BLaER1 treated with 17β-estradiol and CSF1 and Interleukin-3, amounts not matched to agents 10 nM and 100 nM (cell line): Measurements from ENCODE around the gene FGR.
"Not testable (repeated sequence)": the region's sequence is repeated elsewhere in the genome, so short reads cannot be mapped to it uniquely, and the experiment has no call there.

Experiments
- H3K27ac ChIP-seq, 11 experiments: shearing (Covaris generic); formaldehyde crosslinking; 2 replicates each; pipeline ENCODE4 v1.8.1; 2022
- H3K27me3 ChIP-seq, 11 experiments: shearing (Covaris generic); formaldehyde crosslinking; 2 replicates each; pipeline ENCODE4 v1.8.1; 2022
- H3K36me3 ChIP-seq, 11 experiments: shearing (Covaris generic); formaldehyde crosslinking; 2 replicates each; pipeline ENCODE4 v1.8.1; 2022
- H3K4me1 ChIP-seq, 10 experiments: shearing (Covaris generic); formaldehyde crosslinking; 2 replicates each; pipeline ENCODE4 v1.8.1; 2022
- H3K4me2 ChIP-seq, 11 experiments: shearing (Covaris generic); formaldehyde crosslinking; 2 replicates each; pipeline ENCODE4 v1.8.1; 2022
- H3K4me3 ChIP-seq, 10 experiments: shearing (Covaris generic); formaldehyde crosslinking; 2 replicates each; pipeline ENCODE4 v1.8.1; 2022
- H3K9ac ChIP-seq, 11 experiments: shearing (Covaris generic); formaldehyde crosslinking; 2 replicates each; pipeline ENCODE4 v1.8.1; 2022
- H3K9me3 ChIP-seq, 11 experiments: shearing (Covaris generic); formaldehyde crosslinking; replicated peaks in 1 of 11; 2 replicates each; pipeline ENCODE4 v1.8.1; 2022
- H4K20me1 ChIP-seq, 11 experiments: shearing (Covaris generic); formaldehyde crosslinking; 2 replicates each; pipeline ENCODE4 v1.8.1; 2022
- Cebpa-rat ChIP-seq, 11 experiments: shearing (Covaris generic); IDR thresholded peaks; 2 replicates each; pipeline ENCODE4 v1.8.1; 2022

Gene FGR

DNA sequence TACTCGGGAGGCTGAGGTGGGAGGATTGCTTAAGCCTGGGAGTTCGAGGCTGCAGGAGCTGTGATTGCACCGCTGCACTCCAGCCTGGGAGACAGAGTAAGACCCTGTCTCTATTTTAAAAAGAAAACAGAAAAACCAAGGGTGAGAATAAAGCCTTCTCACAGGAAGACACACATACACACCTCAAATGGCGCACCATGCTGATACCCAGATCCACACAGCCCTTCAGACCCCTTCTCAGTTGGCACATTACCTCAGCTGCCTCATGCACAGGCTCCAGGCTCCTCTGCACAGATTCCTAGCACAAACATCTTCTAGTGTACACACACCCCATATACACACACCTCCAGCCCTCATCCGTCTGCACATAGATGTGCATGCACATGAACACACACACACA, 7.9 kb downstream of the FGR start:
- Histone ChIP-seq H3K36me3 (peaks cover 0 to 25% (median 0%) of the 10 kb centered on the region in 11 experiments; a peak in 7 of 22 replicates), H3K4me3 (no peak overlapping the region; a peak in 1 of 20 replicates), H3K4me2 (peak overlapping the region; percentile 66 to 99 (median 84)), H3K9me3 (no peaks in the 10 kb centered on the region), H3K4me1 (peaks cover 91 to 99% (median 95%) of the 10 kb centered on the region in 10 experiments), H3K27ac (peak overlapping the region in 10 of 11 experiments; percentile 40 to 86 (median 68); a peak in 13 of 22 replicates), H4K20me1 (peaks cover 0 to 11% (median 0%) of the 10 kb centered on the region in 11 experiments; a peak in 6 of 22 replicates), H3K9ac (peak overlapping the region in 6 of 11 experiments; percentile 13 to 70 (median 58); a peak in 10 of 22 replicates), H3K27me3 (no peaks in the 10 kb centered on the region)
- no peak for TF ChIP-seq Cebpa-rat (IDR thresholded peaks at IDR 0.05)

DNA sequence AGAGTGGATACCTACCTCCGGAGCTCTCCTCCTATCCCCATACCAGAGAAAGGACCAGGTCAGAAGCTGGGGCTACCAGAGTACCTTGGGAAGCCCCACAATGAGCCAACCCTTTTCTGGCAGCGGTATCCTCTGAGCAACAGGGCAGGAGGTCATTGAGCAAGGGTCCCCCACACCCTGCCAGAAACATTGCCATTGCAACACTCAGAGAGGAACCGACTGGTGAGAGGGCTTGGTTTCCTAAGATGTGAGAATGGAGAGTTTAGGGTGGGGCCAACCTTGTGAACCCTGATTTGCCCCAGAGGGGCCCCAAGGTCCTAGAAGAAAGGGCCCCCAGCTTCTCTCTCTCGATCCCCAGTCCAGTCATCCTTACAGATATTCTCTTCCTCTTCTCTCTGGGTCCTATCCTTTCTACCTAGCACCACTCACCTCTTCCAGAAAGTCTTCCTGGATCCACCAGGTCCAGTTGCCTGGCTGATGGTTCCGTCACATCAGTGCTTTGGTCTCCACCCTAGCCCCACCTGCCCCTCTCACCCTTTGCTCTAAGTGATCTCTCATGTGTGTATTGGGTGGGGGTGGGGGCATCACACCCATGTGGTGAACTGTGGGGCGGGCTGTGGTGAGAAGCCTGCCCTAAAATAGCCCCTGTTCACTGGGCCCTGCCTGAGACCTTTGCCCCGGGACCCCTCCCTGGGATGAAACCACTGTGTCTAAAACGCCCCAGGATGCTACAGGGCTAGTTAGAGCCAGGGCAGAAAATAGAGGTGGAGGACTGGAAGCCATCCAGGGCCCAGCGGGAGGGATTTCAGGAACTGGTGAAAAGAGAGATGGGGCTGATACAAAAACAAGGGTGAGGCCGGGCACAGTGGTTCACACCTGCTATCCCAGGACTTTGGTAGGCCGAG, 8.7 kb downstream of the FGR start:
- Histone ChIP-seq H3K4me2 (peak overlapping the region; percentile 66 to 99 (median 84)), H3K4me3 (peak overlapping the region in 3 of 10 experiments; percentile 22 to 64 (median 49); a peak in 6 of 20 replicates), H3K9ac (peak overlapping the region; percentile 5 to 70 (median 53); a peak in 16 of 22 replicates), H3K36me3 (peaks cover 0 to 31% (median 0%) of the 10 kb centered on the region in 11 experiments; a peak in 7 of 22 replicates), H3K27ac (peak overlapping the region in 10 of 11 experiments; percentile 40 to 86 (median 68); a peak in 19 of 22 replicates), H3K4me1 (peaks cover 83 to 99% (median 91%) of the 10 kb centered on the region in 10 experiments), H3K27me3 (no peaks in the 10 kb centered on the region), H4K20me1 (peaks cover 0 to 6% (median 0%) of the 10 kb centered on the region in 11 experiments; a peak in 1 of 22 replicates), H3K9me3 (no peaks in the 10 kb centered on the region)
- peak in 10 of 11 experiments; percentile 55 to 97 (median 80); a peak in 17 of 22 replicates for TF ChIP-seq Cebpa-rat (IDR thresholded peaks at IDR 0.05)

DNA sequence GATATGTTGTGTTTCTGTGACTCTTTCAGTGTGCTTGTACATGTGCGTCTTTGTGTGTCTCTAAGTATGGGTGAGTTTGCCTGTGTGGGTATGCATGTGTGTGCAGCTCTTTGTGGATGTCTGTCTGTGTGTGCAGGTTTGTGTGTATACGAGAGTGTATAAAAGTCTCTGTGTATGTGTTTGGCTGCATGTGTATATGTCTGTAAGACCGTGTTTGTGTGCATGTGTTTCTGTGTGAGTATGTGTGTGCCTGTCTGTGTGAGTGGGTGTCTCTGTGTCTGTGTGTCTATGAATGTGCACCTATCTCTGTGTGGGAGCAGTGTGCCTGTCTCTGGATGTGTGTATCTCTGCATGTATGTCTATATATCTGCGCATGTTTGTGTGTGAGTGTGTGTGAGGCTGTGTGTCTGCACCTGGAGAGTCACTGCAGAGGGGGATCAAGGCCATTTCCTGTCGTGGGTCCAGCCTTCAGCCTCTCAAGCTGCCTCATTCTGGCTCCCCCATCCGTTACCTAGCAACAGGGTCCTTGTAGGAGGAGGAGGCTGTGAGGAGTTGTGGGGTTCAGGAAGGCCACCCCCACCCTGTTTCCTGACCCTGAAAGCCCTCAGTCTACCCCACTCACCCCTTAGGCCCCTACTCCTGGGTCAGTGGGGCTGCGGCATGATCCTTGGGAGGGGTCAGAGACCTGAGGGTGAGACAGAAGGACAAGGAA, 10.4 kb downstream of the FGR start:
- Histone ChIP-seq H3K4me1 (peaks cover 66 to 99% (median 80%) of the 10 kb centered on the region in 10 experiments), H3K4me2 (peak overlapping the region; percentile 66 to 99 (median 84)), H3K27me3 (no peaks in the 10 kb centered on the region)

DNA sequence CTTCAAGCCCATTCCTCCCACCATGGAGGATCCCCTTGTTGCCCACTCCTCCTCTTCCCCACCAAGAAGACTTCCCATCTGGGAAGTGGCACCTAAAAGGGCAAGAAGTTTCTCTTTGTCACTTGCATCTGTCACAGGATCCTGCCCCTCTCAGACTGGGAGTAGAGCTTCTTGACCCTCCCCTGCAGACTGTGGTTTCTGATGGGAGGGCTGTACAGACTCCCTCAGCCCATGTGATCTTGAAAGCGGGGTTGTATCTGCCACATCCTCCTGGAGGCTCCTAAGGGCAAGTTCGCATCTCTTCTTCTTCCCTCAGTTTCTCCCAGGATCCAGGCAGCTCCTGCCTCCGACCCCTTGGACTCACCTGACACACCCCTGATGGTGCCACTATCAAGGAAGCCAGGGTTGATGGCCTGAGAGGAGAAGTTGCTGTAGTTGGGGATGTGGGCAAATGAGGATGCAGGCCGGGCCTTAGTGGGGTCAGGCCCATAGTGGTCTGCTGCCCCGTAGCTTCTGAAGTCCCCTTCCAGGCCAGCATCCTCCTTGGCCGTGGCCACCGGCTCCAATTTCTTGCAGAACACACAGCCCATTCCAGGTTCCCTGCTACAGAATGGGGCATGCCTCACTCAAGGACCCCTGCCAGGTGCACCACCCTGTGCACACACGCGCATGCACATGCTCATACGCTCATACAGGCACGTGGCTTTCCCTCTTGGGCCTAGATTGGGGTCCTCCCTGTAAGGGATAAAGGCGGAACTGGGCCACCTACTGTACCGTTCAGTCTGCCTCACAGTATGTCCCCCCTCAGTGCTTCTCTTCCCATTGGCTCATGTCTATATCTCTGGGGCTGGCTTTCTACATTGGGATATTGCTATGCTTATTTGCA, 11.4 kb downstream of the FGR start:
- Histone ChIP-seq H3K9me3 (no peaks in the 10 kb centered on the region), H3K4me1 (peaks cover 60 to 99% (median 77%) of the 10 kb centered on the region in 10 experiments), H3K36me3 (peaks cover 0 to 51% (median 0%) of the 10 kb centered on the region in 11 experiments; a peak in 7 of 22 replicates), H3K9ac (no peak overlapping the region; a peak in 2 of 22 replicates), H4K20me1 (peaks cover 0 to 7% (median 0%) of the 10 kb centered on the region in 11 experiments; a peak in 1 of 22 replicates), H3K27ac (peak overlapping the region in 3 of 11 experiments; percentile 23 to 36 (median 35); a peak in 5 of 22 replicates), H3K4me2 (peak overlapping the region in 10 of 11 experiments; percentile 7 to 99 (median 84); a peak in 16 of 22 replicates), H3K27me3 (no peaks in the 10 kb centered on the region), H3K4me3 (0 out of 20 replicates have a peak overlapping the region, but pooled peaks of 1 of the 10 experiments have one; percentile 24)
- TF ChIP-seq Cebpa-rat (IDR thresholded peaks at IDR 0.05): no peak

More for the DNA sequence above, 10.4 kb downstream of the FGR start:
- Histone ChIP-seq H4K20me1 (peaks cover 0 to 6% (median 0%) of the 10 kb centered on the region in 11 experiments; a peak in 1 of 22 replicates), H3K4me3 (peak overlapping the region in 3 of 10 experiments; percentile 10 to 64 (median 49); a peak in 5 of 20 replicates), H3K9ac (peak overlapping the region; percentile 10 to 70 (median 54); a peak in 17 of 22 replicates), H3K36me3 (peaks cover 0 to 46% (median 0%) of the 10 kb centered on the region in 11 experiments; a peak in 7 of 22 replicates), H3K27ac (peak overlapping the region; percentile 32 to 86 (median 66); a peak in 20 of 22 replicates), H3K9me3 (no peaks in the 10 kb centered on the region)
- no peak for TF ChIP-seq Cebpa-rat (IDR thresholded peaks at IDR 0.05)

DNA sequence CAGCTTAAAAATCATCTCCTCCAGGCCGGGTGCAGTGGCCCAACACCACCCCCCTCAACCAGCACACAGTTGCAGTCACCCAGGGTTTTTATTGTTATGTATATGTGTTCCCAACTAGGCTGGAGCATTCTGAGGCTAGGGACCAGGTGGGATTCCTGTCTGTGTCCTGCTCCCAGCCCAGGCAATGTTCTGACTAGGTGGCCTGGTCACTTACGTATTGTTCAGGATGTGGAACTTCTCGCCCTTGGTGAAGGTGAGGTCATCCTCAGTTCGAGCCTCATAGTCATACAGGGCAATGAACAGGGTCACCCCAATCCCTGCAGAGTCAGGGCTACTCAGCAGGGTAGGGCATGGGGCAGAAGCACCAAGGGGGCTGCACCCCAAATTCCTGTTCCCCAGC, 12.2 kb downstream of the FGR start:
- H3K27me3 ChIP-seq: no peaks in the 10 kb centered on the region
- peaks cover 0 to 55% (median 0%) of the 10 kb centered on the region in 11 experiments; a peak in 7 of 22 replicates for H3K36me3 ChIP-seq
- H3K9me3 ChIP-seq: no peaks in the 10 kb centered on the region
- H4K20me1 ChIP-seq: peaks cover 0 to 14% (median 0%) of the 10 kb centered on the region in 11 experiments; a peak in 1 of 22 replicates
- peak overlapping the region in 3 of 11 experiments; percentile 23 to 36 (median 35); a peak in 4 of 22 replicates for H3K27ac ChIP-seq
- H3K4me2 ChIP-seq: peak overlapping the region in 9 of 11 experiments; percentile 7 to 99 (median 82); a peak in 13 of 22 replicates
- H3K9ac ChIP-seq: no peak overlapping the region
- H3K4me3 ChIP-seq: no peak overlapping the region
- peaks cover 60 to 99% (median 77%) of the 10 kb centered on the region in 10 experiments for H3K4me1 ChIP-seq
- no peak for TF ChIP-seq Cebpa-rat (IDR thresholded peaks at IDR 0.05)

DNA sequence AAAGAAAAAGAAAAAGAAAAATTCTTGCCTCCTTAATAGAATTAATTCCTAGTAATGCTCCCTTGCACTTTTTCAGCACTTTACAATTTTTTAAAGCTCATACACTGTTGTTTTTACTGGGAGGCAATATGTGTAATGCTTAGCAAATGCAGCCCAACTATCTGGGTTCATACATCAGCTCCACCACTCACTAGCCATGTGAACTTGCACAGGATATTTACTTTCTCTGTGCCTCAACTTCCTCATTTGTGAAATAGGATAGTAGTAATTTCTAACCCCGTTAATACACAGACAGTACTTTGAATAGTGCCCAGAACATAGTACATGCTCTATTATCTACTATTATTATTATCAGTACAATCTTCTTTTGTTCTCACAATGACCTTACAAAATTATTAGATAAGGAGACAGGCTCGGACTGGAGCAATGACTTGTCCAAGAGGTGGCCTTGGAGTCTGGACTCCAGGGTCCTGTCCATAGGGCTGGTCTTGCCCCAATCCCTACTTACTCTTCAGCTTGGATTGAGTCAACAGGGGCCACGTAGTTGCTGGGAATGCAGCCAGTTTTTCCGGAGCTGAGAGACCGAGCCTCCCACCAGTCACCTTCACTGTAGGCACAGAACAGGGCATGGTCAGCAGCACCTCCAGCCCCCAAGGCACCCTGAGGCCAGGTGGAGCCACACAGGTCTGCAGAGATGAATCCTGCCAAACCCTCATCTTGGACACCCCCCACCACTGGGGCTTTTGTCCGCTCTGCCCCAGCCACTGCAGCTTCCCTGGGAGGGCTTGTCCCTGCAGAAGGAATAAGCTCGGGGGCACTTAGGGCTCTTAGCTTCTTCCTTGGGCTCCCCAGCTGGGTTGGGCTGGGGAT, 13.7 kb downstream of the FGR start:
- Histone ChIP-seq H3K27ac (no peak overlapping the region), H3K4me1 (peaks cover 54 to 99% (median 77%) of the 10 kb centered on the region in 10 experiments), H3K4me2 (peak overlapping the region in 5 of 11 experiments; percentile 21 to 75 (median 60); a peak in 9 of 22 replicates)

DNA sequence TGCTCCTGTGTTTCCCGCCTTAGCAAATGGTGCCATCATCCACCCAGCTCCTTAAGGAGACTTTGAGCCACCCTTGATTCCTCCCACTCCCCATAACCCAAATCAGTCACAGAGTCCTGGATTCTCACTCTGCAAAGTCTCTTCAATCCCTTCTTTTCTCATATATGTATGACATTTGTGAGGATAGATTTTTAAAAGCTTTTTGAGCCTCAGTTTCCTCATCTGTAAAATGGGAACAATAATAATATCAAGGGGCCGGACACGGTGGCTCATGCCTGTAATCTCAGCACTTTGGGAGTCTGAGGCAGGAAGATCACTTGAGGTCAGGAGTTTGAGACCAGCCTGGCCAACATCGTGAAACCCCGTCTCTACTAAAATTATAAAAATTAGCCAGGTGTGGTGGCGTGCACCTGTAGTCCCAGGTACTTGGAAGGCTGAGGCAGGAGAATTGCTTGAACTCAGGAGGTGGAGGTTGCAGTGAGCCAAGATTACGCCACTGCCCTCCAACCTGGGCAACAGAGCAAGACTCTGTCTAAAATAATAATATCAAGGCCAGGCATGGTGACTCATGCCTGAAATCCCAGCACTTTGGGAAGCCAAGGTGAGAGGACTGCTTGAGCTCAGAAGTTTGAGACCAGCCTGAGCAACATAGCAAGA, 15.1 kb downstream of the FGR start:
- not testable (repeated sequence) for H3K9ac ChIP-seq, H3K27ac ChIP-seq, H3K27me3 ChIP-seq, H3K4me3 ChIP-seq, H3K9me3 ChIP-seq
- Histone ChIP-seq H3K4me2 (peak overlapping the region in 3 of 11 experiments; percentile 60 to 75 (median 70); a peak in 5 of 22 replicates), H3K4me1 (peaks cover 41 to 94% (median 68%) of the 10 kb centered on the region in 10 experiments), H3K36me3 (peaks cover 0 to 83% (median 0%) of the 10 kb centered on the region in 11 experiments; a peak in 8 of 22 replicates), H4K20me1 (peaks cover 0 to 35% (median 0%) of the 10 kb centered on the region in 11 experiments; a peak in 3 of 22 replicates)

More for the DNA sequence above, 13.7 kb downstream of the FGR start:
- no peak for TF ChIP-seq Cebpa-rat (IDR thresholded peaks at IDR 0.05)
- Histone ChIP-seq H4K20me1 (peaks cover 0 to 27% (median 0%) of the 10 kb centered on the region in 11 experiments; a peak in 3 of 22 replicates), H3K36me3 (peaks cover 0 to 70% (median 0%) of the 10 kb centered on the region in 11 experiments; a peak in 8 of 22 replicates), H3K9me3 (no peaks in the 10 kb centered on the region), H3K27me3 (no peaks in the 10 kb centered on the region), H3K9ac (no peak overlapping the region), H3K4me3 (no peak overlapping the region)
